ENCODE measurements around the gene ZBBX. TPM values are rescaled to one million over a fixed set of nuclear protein-coding genes. Genes with fewer than 3 reads are reported as not detected.

ZBBX gene
- total RNA-seq, 1 experiment from 2014 or later, result not detected

DNA sequence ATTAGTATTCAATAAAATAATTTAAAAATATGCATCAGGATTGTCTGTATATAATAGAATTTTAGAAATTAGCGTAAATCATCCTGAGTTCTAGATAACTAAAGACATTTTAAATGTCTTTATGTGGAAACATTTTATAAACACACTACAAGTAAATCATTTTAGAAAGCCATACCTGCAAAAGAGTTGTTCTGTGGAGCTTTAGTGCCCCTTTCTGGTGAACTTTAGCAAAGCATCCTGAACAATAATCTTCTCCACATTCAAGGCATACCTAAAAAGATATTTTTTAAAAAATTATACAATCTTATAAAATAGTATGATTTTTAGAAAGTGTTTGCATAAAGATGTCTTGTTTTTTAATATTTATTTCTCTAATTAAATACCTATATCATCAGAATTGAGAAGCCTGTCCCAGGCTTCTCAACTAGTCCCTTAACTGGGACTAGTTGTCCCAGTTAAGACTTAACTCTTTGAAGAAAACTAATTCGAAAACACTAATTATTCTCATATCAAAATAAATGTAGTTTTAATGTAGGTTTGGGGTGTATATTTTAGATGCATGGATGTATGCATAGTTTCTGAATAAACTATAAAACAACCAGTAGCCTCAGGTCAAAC lies 29.7 kb downstream of the ZBBX start:
- Histone ChIP-seq H3K27me3 (no peaks in the 10 kb centered on the region), H3K36me3 (no peaks in the 10 kb centered on the region), H3K9me3 (replicated peaks) (no peaks in the 10 kb centered on the region), H3K27ac (no peak overlapping the region), H3K4me1 (no peaks in the 10 kb centered on the region), H3K4me3 (no peak overlapping the region)
- peak in 1 of 2 experiments; percentile 18 for DNase-seq

GRCh38 chr3:167346171-167346570 lies 33.9 kb downstream of the ZBBX start:
- H3K36me3 ChIP-seq, result no peaks in the 10 kb centered on the region
- no peak overlapping the region for H3K27ac ChIP-seq
- H3K9me3 ChIP-seq (replicated peaks), result no peaks in the 10 kb centered on the region
- no peaks in the 10 kb centered on the region for H3K27me3 ChIP-seq
- H3K4me3 ChIP-seq, result no peak overlapping the region
- no peaks in the 10 kb centered on the region for H3K4me1 ChIP-seq
- no peak for DNase-seq

- Histone ChIP-seq H3K36me3 (no peaks in the 10 kb centered on the region), H3K9me3 (replicated peaks) (no peaks in the 10 kb centered on the region), H3K27me3 (no peaks in the 10 kb centered on the region), H3K27ac (no peak overlapping the region), H3K4me3 (no peak overlapping the region), H3K4me1 (no peaks in the 10 kb centered on the region)
- no peak for DNase-seq
Measured at GRCh38 chr3:167330993-167331785, 48.9 kb downstream of the ZBBX start.

DNA sequence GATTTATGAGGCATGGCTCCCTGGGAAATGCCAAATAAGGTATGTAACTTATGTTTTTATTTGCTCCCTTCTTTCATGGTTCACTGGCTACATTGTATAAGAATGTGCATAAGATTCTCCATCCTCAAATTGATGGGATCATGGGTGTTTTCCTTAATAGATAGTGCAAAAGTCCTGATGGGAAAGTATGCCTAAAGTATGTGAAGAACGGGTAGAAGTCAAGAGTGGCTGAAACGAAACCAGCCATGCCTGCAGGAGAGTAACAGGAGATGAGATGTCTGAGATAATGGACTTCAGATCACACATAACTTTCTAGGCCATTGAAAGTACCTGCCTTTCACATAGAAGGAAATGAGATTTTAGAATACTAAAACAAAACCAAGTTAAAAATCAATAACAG lies 56.5 kb downstream of the ZBBX start:
- Histone ChIP-seq H3K27me3 (no peaks in the 10 kb centered on the region), H3K27ac (no peak overlapping the region), H3K4me3 (no peak overlapping the region), H3K4me1 (no peaks in the 10 kb centered on the region), H3K9me3 (replicated peaks) (no peaks in the 10 kb centered on the region), H3K36me3 (no peaks in the 10 kb centered on the region)
- no peak for DNase-seq

DNA sequence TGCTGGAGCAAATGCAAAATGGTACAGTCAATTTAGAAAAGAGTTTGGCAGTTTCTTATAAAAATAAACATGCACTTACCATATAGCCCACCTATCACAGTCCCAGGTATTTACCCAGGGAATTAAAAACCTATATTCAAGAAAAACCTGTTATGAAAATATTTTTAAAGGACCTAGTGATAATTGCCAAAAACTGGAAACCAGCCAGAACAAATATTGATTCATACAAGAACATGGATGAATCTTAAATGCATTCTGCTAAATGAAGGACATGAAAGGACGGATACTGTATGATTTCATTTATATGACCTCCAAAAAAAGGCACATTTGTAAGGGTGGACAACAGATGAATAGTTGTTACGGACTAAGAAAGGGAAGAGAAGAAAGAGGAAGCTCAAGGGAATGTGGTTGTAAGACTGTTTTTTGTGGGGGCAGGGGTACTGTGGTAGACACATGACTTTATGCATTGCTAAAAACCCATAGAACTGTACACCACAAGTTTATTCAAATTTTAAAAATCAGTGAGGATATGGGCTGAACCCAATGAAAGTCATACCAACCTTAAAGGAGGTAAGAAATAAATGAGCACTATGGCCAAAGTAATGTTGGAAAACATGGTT lies 61.0 kb downstream of the ZBBX start:
- H3K9me3 ChIP-seq (replicated peaks), result no peaks in the 10 kb centered on the region
- no peak overlapping the region for H3K27ac ChIP-seq
- DNase-seq, result no peak

GRCh38 chr3:167318306-167318705 lies 61.8 kb downstream of the ZBBX start:
- H3K9me3 ChIP-seq (replicated peaks), result no peaks in the 10 kb centered on the region
- H3K36me3 ChIP-seq, result no peaks in the 10 kb centered on the region
- H3K27me3 ChIP-seq, result no peaks in the 10 kb centered on the region
- DNase-seq, result no peak
- H3K4me3 ChIP-seq, result no peak overlapping the region
- H3K27ac ChIP-seq, result no peak overlapping the region
- H3K4me1 ChIP-seq, result no peaks in the 10 kb centered on the region

More for the DNA sequence above, 61.0 kb downstream of the ZBBX start:
- no peak overlapping the region for H3K4me3 ChIP-seq
- H3K27me3 ChIP-seq, result no peaks in the 10 kb centered on the region
- no peaks in the 10 kb centered on the region for H3K36me3 ChIP-seq
- H3K4me1 ChIP-seq, result no peaks in the 10 kb centered on the region

- H3K27me3 ChIP-seq, result no peaks in the 10 kb centered on the region
Measured at GRCh38 chr3:167306319-167306718, 73.8 kb downstream of the ZBBX start.

GRCh38 chr3:167305340-167305890 lies 74.7 kb downstream of the ZBBX start:
- Histone ChIP-seq H3K4me1 (no peaks in the 10 kb centered on the region), H3K36me3 (no peaks in the 10 kb centered on the region), H3K27ac (no peak overlapping the region), H3K4me3 (no peak overlapping the region), H3K27me3 (no peaks in the 10 kb centered on the region), H3K9me3 (replicated peaks) (no peaks in the 10 kb centered on the region)
- no peak for DNase-seq

More at GRCh38 chr3:167306319-167306718, 73.8 kb downstream of the ZBBX start:
- Histone ChIP-seq H3K4me3 (no peak overlapping the region), H3K36me3 (no peaks in the 10 kb centered on the region), H3K4me1 (no peaks in the 10 kb centered on the region), H3K27ac (no peak overlapping the region), H3K9me3 (replicated peaks) (no peaks in the 10 kb centered on the region)
- DNase-seq, result no peak

DNA sequence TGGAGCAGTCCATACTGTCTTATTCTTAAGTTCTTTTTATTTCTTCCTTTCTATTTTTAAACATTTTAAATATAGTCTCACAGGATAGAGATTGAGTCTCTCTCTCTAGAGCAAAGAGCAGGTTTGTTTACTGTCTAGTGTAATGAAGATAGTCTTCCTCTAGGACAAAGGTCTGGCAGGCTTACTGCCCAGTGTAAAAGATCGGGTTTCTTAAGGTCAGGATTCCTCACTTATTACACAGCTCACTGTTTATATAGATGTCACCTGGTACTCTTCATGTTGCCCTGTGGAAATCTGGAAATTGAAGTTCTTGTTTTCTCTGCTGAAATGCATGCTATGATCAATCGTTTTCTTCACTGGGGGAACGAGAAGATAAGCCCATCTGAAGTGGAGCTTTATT lies 76.0 kb downstream of the ZBBX start:
- no peaks in the 10 kb centered on the region for H3K9me3 ChIP-seq (replicated peaks)
- H3K4me3 ChIP-seq, result no peak overlapping the region
- H3K36me3 ChIP-seq, result no peaks in the 10 kb centered on the region
- no peak for DNase-seq
- H3K27me3 ChIP-seq, result no peaks in the 10 kb centered on the region
- no peaks in the 10 kb centered on the region for H3K4me1 ChIP-seq
- H3K27ac ChIP-seq, result no peak overlapping the region

GRCh38 chr3:167302678-167303077 lies 77.4 kb downstream of the ZBBX start:
- Histone ChIP-seq H3K36me3 (no peaks in the 10 kb centered on the region), H3K27ac (no peak overlapping the region), H3K9me3 (replicated peaks) (no peaks in the 10 kb centered on the region), H3K4me3 (no peak overlapping the region), H3K4me1 (no peaks in the 10 kb centered on the region), H3K27me3 (no peaks in the 10 kb centered on the region)
- DNase-seq, result no peak

DNA sequence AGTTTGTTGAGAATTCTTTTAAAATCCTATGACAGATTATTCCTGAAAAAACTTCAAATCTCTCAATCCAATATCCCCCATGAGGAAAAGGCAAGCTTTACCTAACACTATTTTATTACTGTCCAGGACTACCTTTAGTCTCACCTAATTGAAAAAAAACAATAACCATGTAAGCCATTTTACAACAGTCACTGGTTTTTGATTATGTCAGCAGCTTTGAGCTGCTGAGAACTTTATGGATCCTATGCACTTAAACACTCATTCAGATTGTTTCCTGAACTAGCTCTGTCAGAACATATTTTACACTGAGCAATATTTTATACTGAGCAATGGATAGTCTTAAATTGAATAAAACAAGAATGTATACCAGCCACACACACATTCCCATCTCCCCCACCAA lies 79.9 kb downstream of the ZBBX start:
- DNase-seq, result no peak
- H3K4me1 ChIP-seq, result no peaks in the 10 kb centered on the region
- H3K27ac ChIP-seq, result no peak overlapping the region
- no peaks in the 10 kb centered on the region for H3K9me3 ChIP-seq (replicated peaks)
- no peak overlapping the region for H3K4me3 ChIP-seq
- no peaks in the 10 kb centered on the region for H3K36me3 ChIP-seq
- H3K27me3 ChIP-seq, result no peaks in the 10 kb centered on the region

GRCh38 chr3:167289435-167289834 lies 90.7 kb downstream of the ZBBX start:
- Histone ChIP-seq H3K27ac (no peak overlapping the region), H3K36me3 (no peaks in the 10 kb centered on the region), H3K4me3 (no peak overlapping the region), H3K4me1 (no peaks in the 10 kb centered on the region), H3K9me3 (replicated peaks) (no peaks in the 10 kb centered on the region), H3K27me3 (no peaks in the 10 kb centered on the region)
- DNase-seq, result no peak

- Histone ChIP-seq H3K4me1 (no peaks in the 10 kb centered on the region), H3K36me3 (no peaks in the 10 kb centered on the region), H3K9me3 (replicated peaks) (no peaks in the 10 kb centered on the region), H3K27me3 (no peaks in the 10 kb centered on the region), H3K27ac (no peak overlapping the region), H3K4me3 (no peak overlapping the region)
- DNase-seq, result no peak
Measured at GRCh38 chr3:167288737-167289136, 91.4 kb downstream of the ZBBX start.

DNA sequence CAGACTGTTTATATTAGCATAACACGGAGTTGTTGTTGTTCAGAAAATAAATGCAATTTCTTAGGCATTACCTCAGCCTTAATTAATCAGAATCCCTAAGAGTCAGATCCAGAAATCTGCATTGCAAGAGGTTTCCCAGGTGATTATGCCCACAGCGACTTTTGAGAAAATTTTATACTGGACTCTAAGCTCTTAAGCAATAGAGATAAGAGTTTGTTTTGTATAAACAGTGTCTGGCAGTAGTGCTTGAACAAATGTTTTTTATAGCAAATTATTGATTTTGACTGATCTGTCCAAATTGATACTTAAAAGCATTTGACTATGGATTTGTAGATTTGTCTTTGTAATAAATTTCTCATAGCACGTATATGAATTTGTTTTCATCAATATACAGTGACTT lies 92.8 kb downstream of the ZBBX start:
- no peaks in the 10 kb centered on the region for H3K36me3 ChIP-seq
- no peak overlapping the region for H3K27ac ChIP-seq
- H3K27me3 ChIP-seq, result no peaks in the 10 kb centered on the region
- H3K9me3 ChIP-seq (replicated peaks), result no peaks in the 10 kb centered on the region
- no peak for DNase-seq
- no peak overlapping the region for H3K4me3 ChIP-seq
- H3K4me1 ChIP-seq, result no peaks in the 10 kb centered on the region

- Histone ChIP-seq H3K27ac (no peak overlapping the region), H3K4me1 (no peaks in the 10 kb centered on the region), H3K4me3 (no peak overlapping the region), H3K27me3 (no peaks in the 10 kb centered on the region), H3K36me3 (no peaks in the 10 kb centered on the region), H3K9me3 (replicated peaks) (no peaks in the 10 kb centered on the region)
- no peak for DNase-seq
Measured at GRCh38 chr3:167274141-167274874, 105.8 kb downstream of the ZBBX start.

Measured in SJCRH30 (cell line).